HG03095 (cell line): ENCODE measurements around the gene CGB7.
"Not testable (repeated sequence)": the region's sequence is repeated elsewhere in the genome, so short reads cannot be mapped to it uniquely, and the experiment has no call there.

ENCODE experiments used
- ATAC-seq: cut with Tn5 transposase; IDR thresholded peaks from one replicate; pipeline ENCODE4 v1.9.1; 2021; ENCODE audit warnings: moderate library complexity; ENCODE audit not compliant: unreplicated experiment

Gene CGB7

DNA sequence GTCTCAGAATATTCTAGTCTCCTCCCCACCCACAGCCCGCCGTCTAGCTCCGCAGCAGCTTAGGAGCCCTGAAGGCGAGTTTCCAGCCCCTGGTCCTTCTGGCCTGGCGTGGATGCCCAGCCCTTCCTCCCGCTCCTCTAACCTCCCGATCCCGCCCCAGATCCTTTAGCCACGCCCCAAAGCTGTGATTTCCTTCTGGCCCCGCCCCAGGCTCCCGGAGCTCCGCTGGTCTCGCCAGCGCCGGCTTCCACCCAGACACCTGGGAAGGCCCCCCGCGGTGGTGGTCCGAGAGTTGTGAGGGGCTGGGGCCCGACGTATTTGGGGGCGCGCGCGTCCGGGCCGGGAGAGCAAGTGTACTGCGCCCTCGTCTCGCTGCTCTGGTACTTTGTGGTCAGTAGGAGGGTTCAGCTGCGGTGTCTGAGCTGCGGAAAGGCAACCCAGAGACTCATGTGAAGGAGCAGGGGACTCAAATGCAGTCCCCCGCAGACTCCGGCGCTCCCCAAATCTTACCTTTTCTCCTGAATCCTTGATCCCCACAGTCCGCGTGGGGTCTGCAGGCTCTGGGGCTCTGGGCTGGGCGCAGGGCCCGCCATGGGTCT, at the start of gene CGB7:
CGB7 (minus strand) TSS at position 114 of the 599 bp plus-strand sequence. CDS start 2,374 bp downstream, outside the sequence.
- no peak for ATAC-seq

DNA sequence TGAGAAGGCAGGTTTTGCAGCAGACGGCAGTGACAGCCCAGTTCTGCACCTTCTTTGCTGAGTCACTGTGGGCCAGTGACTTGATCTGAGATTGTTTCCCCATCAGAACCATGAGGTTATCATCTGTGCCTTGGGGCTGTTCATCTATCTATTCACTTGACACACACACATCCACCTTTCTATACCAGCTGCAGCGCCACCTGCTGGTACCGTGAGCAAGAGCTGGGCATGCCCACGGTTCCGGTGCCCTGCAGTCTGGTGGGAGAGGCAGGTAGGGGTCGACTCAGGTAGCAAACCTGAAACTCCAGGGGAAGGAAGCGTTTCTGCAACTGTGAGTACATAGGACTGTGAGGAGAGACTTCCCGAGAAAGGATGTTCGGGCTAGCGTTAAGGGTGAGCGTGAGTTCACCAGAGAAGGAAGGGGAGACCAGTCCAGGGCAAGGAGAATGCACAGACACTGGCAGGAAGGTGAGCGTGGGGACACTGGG, 49.1 kb upstream of the CGB7 start:
- ATAC-seq, result no peak

DNA sequence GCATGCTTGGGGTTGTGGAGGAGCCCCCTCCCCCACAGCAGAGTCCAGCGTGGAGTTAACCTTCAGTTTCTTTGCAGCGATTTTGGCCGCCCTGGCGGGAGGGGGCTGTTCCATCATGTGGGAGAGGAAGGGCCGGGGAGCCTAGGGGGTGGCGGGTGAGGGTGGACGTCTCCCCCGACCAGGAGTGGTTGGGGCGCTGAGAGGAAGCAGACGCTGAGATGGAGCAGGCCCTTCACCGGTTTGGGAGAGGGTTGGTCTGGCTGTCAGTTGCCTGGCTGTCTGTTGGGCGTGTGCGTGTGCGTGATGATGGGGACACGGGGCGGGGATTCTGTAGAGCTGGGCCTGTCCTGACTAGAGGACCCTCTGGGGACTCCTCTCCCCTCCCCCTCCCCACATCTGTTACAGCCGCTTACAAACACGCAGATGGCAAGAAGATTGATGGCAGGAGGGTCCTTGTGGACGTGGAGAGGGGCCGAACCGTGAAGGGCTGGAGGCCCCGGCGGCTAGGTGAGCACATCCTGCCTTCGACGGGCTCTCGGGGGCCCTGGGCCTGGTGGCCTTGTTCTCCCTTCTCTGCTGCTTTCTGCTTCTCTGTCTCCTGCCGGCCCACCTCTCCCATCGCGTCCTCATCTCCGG, 46.8 kb upstream of the CGB7 start:
- no peak for ATAC-seq

DNA sequence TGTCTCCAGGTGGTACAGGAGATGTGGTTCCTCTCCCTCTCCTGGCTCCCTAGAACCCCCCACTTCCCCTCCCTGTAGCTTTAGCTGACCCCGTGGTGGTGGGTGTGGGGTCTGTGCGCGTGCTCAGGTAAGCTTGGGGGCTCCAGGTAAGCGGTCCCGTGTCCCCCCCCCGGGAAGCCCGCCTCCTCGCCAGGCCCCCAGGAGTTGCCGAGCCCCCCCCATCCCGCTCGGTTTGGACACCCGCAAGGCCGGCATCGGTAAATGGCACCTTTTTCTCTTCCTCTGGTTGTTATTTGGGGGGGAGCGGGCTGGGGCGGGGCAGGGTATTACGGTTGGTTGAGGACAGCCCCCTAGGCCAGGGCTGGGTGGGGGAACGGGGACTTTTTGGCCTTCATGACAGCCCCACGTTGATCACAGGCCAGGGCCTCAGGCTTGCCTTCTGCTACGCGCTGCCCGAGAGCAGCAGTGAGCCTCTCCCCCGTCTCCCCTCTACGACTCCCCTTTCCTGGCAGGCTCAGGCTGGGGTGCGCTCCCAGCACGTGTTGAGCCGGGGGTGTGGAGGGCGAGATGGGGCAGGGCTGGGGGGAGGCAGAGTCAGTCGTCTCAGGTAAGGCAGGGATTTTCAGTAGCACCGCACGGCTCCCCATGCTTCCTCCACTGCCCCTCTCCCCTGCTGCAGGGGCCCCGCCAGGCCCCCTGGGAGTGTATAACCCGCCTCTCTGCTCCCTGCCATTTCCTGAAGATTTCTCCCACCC, 46.0 kb upstream of the CGB7 start:
- ATAC-seq, result no peak

DNA sequence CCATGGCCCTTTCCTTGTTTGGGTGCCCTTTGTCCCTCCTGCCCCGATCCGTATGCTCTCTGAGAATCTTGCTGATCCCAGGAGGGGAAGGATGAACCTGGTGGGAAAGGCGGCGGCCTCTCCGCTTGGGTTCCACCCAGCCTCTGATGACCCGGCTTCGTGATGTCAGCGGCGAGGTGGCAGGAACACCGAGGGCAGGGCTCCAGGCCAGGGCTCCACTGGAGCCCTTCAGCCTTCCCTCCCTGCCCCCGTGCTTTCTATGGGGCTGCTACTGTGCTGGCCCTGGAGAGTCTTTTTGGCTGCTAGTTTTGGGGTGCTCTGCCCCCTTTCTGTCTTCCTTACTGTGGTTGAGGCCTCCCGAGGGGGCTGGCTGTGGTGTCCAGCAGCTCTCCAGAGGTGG, 44.8 kb upstream of the CGB7 start:
- ATAC-seq, result no peak

DNA sequence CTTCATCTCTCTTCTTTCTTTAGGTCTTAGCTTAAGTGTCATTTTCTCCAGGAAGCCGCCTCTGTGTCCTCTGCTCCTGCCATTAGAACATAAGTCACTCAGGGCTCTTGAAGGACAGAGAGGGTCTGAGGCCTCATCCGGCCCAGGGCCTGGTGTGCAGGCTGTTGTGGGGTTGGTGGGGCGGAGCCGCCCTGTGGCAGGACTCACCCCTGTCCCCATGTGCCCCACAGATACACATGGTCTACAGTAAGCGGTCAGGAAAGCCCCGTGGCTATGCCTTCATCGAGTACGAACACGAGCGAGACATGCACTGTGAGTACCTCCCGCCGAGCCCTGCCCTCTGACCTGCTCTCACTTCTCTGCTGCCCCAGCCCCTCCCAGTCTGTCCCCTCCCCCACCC, 43.6 kb upstream of the CGB7 start:
- no peak for ATAC-seq

DNA sequence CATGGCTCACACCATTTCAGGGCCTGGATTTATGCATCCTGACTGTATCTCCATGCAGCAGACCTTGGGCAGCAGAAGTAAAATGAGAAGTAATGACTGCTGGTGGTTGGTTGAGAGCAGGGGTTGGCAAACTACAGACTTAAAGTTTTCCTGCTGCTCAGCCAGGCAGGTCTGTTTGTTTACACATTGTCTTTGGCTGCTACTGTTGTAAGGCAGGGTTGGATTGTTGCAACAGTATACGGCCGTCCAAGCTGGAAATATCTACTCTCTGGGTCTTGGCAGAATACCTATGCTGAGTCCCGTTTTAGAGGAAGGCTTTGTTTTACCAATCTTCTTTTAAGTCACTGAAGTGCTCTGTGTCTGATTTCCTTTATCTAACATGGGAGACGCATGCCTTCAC, 41.2 kb upstream of the CGB7 start:
- no peak for ATAC-seq

DNA sequence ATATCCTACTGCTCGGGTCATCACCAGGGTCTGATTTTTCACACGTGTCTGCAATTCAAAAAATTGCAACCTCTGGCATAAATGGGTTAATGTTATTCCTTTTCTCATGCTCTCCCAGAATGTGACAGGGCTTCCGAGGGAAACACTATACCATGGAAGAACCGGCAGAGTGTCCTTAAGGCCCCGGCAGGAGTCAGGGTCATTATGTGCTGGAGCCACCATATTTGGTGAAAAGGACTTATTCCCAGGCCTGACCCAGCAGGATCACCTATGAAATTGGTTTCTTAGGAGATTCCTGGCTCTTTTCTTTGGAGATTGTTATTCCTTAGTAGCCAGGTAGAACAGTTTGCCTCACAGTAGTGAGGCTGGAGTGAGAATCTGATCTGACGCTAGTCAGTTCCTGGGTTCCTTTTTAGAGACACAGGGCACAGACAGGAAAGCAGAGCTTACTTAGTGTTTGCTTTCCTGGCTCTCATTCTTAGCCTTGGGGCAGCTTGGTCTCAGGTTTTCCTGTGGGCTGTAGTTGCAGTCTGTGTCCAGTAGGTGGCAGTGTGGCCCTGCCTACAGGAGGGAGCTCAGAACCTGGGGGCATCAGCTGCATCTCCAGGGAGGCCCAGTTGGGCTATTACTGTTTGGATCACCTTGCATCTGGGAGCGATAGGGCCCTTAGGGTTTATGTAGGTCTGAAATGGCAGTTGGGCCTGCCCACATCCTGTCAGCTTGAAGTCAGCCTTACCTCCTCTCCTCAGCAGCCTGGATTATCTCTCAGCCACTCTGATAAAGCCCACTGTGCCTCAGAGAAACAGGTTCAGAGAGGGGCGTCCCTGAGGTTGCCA, 40.1 kb upstream of the CGB7 start:
- ATAC-seq, result no peak

DNA sequence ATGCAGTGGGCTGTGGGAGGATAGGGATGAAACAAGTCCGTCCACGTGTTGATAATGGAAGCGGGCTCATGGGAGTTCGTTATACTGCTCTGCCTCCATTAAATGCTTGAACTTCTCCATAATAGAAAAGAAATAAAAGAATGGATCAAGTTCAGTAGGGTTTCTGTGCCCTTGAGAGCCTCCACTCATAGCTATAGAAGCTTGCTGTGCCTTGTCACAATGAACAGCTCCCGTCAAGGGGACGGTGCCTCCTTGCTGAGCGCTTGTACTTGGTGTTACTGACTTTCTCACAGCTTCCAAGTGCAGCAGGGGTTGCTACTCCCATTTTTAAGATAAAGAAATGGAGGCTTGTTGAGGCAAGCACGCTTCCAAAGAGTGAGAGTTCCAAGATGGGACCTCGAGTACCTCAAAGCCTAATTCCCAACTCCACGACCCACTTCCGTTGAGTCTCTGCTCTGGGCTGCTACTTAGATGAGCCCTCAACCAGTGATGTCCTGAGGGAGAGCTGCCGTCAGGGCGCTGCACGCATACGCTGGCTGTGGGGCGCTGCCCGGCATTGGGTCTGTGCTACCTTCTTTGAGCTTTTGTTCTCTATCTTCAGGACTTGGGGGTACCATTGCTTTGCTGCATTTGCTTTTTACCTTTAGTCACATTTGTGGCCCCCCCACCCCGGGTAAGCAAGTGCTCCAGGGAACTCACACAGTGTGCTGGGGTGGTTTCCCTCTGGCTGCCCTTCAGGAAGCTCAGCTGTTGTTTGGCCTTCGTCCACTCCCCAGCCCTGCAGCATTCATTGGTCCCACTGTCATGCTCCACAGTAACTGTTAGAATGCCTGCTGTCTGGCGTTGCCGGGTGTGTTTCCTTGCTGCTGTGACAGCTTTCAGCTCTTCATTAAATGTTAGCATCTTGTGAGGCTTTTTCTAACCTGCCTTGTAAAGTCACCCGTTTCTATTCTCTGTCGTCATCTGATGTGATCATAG, 37.2 kb upstream of the CGB7 start:
- no peak for ATAC-seq

DNA sequence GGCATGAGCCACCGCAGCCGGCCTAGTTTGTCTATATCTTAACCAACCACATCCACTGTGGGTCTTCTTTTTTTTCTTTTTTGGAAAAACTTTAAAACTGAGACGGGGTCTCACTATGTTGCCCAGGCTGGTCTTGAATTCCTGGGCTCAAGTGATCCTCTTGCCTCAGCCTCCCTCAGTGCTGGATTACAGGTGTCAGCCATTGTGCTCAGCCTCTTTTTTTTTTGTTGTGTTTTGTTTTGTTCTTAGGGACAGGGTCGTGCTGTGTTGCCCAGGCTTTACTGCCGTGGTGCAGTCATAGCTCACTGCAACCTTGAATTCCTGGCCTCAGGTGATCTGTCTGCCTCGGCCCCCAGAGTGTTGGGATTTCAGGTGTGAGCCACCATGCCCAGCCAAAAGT, 35.1 kb upstream of the CGB7 start:
- no peak for ATAC-seq

DNA sequence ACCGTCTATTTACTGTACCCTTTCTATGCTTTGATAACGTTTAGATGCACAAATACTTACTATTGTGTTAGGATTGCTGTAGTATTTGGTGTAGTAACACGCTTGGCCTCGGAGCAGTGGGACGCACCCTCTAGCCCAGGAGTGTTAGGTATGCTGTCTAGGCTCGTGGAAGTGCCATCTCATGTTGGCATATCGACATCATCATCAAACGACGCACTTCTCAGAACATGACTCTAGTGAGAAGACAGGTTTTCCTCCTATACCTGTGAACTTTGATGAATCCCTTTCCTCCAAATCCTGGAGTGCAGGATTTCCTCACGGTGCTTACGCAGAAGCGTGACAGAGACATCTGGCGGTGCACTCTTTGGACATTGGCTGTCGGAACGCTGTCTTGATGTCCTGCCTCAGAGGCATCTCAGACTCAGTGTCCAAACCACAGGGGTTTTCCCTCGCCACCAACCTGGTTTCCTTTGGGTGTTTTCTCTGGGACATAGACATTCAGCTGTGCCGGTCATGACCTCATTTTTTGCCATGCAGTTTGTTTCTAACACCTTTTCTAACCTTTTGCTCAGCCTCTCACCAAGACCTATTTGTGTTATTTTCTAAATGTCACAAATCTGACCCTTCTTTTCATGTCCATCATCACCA, 34.0 kb upstream of the CGB7 start:
- ATAC-seq, result no peak

DNA sequence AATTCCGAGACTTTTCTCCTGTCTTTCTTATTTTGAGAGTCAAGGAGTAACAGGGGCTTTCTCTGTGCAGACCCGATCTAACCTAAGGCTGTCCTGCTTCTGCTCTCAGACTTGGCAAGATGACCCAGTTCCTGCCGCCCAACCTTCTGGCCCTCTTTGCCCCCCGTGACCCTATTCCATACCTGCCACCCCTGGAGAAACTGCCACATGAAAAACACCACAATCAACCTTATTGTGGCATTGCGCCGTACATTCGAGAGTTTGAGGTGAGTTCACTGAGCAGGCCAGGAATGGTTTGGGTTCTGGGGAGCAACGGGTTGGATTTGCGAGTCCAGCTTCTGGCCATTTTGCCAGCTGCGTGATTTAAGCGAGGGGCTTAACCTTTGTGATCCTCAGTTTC, 28.7 kb upstream of the CGB7 start:
- ATAC-seq, result no peak

DNA sequence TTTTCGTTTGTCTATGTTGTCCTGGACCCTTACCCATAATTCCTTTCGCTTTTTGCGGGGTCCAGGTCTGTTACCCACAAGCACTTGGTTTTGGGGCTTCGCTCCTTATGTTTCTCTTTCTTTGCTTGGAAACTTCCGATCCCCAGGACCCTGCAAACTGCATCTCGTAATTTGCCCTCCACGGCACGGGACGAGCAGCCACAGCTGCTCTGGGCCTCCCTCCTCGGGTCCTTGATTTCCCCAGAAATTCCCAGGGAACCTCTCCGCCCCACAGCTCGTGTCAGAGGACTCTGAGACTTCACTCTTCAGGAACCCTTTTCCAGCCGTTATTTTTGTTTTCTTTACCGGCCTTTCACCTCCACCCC, 28.3 kb upstream of the CGB7 start:
- ATAC-seq, result no peak

DNA sequence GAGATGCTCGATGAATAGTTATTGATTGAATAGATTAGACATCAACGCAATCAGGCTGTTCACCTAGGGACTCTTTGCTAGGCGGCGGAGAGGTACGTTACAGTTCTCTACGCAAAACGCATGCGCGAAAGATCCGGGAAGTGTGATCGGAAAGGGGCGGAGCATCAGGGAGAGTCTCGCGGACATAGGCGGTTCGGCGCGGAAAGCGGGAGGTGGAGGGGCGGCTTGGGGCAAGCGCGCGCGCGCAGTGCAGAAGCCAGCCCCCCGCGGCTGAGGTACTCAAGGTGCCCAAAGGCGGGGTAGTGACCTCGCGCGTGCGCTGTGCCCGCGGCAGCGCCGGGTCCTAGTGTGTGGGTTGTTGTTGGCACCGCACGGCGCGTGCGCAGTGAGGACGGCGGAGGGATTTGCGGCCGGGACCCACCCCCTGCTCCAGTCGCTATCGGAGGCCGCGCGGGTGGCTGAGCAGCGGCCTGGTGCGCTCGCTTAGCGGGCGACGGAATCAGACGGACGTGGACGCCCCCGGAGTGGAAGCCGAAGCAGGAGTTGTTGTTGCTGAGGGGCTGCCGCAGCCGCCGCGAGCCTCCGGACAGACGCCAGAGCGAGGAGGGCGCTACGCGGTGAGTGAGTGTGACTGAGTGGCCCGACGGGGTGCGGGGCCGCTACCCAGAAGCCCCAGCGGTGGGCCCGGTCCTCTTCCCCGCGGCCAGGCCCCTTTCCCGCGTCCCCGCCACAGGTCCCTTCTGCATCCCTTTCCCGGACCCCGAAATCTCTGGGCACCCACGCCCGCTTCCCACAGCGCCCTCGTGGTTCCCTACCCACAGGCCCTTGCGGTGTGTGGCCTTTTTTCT, 27.7 kb upstream of the CGB7 start, which contains the start of gene SNRNP70:
SNRNP70 (plus strand) TSS at position 432 of the 848 bp plus-strand sequence. CDS start 964 bp downstream, outside the sequence.
- ATAC-seq, result peak; percentile 72

DNA sequence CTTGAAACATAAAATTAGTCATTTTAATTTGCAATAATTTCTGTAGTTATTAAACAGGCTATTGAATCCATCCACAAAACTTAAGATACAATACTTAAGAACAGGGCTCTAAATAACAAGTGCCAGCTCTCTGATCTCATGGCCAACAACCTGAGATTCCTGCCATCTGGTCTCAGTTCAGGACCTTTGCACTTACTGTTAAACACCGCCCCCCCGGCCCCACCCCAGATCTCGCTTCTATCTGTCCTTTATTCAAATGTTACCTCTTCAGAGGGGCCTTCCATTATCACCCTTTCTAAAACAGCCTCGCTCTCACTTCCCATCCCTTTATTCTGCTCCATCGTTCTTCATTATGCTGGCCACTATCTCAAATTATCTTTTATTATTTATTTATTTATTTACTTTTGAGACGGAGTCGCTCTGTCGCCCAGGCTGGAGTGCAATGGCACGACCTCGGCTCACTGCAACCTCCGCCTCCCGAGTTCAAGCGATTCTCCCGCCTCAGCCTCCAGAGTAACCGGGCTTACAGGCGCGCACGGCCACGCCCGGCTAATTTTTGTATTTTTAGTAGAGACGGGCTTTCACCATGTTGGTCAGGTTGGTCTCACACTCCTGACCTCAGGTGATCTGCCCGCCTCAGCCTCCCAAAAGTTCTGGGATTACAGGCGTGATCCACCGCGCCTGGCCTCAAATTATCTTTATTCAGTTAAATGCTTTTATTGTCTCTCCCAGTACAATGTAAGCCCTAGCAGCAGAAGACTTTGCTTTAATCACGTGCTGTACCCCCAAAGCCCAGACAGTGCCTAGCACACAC, 26.9 kb upstream of the CGB7 start:
- ATAC-seq, result no peak

DNA sequence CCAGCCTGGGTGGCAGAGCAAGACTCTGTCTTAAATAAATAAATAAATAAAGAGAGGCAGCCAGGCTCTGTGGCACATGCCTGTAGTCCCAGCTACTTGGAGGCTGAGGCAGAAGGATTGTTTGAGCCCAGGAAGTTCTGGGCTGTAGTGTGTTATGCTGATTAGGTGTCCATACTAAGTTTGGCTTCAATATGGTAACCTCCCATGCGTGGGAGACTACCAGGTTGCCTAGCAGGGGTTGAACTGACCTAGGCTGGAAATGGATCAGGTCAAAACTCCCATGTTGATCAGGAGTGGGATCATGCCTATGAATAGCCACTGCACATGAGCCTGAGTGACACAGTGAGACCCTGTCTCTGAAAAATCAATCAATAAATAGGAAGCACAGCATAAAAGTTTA, 23.7 kb upstream of the CGB7 start:
- no peak for ATAC-seq

DNA sequence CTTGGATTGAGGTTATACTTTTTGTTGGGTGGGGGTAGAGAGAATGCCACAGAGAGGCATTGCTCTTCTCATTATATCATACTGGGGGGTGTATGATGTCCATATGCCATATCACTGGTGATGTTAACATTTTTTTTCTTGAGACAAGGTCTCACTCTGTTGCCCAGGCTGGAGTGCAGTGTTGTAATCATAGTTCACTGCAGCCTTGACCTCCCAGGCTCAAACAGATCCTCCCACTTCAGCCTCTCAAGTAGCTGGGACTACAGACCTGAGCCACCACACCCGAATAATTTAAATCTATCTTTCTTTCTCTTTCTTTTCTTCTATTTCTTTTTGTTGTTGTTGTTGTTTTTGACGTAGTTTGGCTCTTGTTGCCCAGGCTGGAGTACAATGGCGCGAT, 22.8 kb upstream of the CGB7 start:
- no peak for ATAC-seq

DNA sequence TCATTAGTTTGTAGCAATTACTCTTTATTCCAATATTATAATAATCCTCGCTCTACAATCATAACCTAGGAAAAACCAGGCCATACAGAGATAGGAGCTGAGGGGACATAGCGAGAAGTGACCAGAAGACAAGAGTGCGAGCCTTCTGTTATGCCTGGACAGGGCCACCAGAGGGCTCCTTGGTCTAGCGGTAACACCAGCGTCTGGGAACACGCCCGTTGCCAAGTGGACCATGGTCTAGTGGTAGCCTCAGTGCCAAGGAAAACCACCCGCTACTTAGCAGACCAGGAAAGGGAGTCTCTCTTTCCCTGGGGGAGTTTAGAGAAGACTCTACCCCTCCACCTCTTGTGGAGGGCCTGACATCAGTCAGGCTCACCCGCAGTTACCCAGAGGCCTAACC, 17.3 kb upstream of the CGB7 start:
- ATAC-seq, result not testable (repeated sequence)
